WTC11 (cell line): ENCODE measurements around the gene VAMP2. TPM values are rescaled to one million over a fixed set of nuclear protein-coding genes. Genes with fewer than 3 reads are reported as not detected.

ENCODE experiments used
- ATAC-seq: fragments of 200-7000 bp; cut with Tn5 transposase; 2 replicates; pipeline ENCODE4 v1.10.0; 2021; ENCODE audit warnings: mild to moderate bottlenecking, moderate library complexity
- CTCF ChIA-PET: fragments of 300-600 bp; sonication (Branson Sonifier 250); formaldehyde crosslinking; loops from one replicate; lab custom pipeline; 2021; ENCODE audit warnings: antibody characterized with exemption; lab: Charles Lee
- POLR2A ChIA-PET: fragments of 350-600 bp; sonication (Branson Sonifier 250); formaldehyde crosslinking; loops from one replicate; lab custom pipeline; 2021; ENCODE audit warnings: antibody characterized with exemption; lab: Charles Lee
- DNase-seq: peaks from one replicate; pipeline ENCODE4 v3.0.0; 2021; ENCODE audit warnings: low spot score
- H3K27ac Mint-ChIP-seq: 2 replicates; pipeline ENCODE4 v1.8.0; 2021; ENCODE audit warnings: mixed read lengths
- H3K27me3 Mint-ChIP-seq: 2 replicates; pipeline ENCODE4 v1.8.0; 2021; ENCODE audit warnings: low read depth, mild to moderate bottlenecking, moderate library complexity, mixed read lengths
- H3K36me3 Mint-ChIP-seq: 2 replicates; pipeline ENCODE4 v1.8.0; 2021; ENCODE audit warnings: mixed read lengths
- H3K4me1 Mint-ChIP-seq: 2 replicates; pipeline ENCODE4 v1.8.0; 2022; ENCODE audit warnings: mixed read lengths
- H3K4me3 Mint-ChIP-seq: 2 replicates; pipeline ENCODE4 v1.8.0; 2021; ENCODE audit warnings: mild to moderate bottlenecking, moderate library complexity, mixed read lengths
- H3K9me3 Mint-ChIP-seq: 2 replicates; pipeline ENCODE4 v1.8.0; 2021; ENCODE audit warnings: mixed read lengths
- FOXP1 ChIP-seq: sonication (generic); formaldehyde crosslinking; IDR thresholded peaks from 2 replicates; pipeline ENCODE4 v1.8.0; 2022; ENCODE audit warnings: missing genetic modification reagents, mild to moderate bottlenecking, moderate library complexity, borderline replicate concordance
- JUN ChIP-seq: sonication (generic); formaldehyde crosslinking; IDR thresholded peaks from 2 replicates; pipeline ENCODE4 v1.8.0; 2023; ENCODE audit warnings: mild to moderate bottlenecking, missing genetic modification reagents
- NFYB ChIP-seq: sonication (generic); formaldehyde crosslinking; conservative IDR thresholded peaks from 2 replicates; pipeline ENCODE4 v1.8.0; 2022; ENCODE audit warnings: low read depth, missing genetic modification reagents
- RORB ChIP-seq: fragments of 250-450 bp; sonication (Bioruptor Pico); IDR thresholded peaks from 2 replicates; pipeline ENCODE4 v1.9.0; 2021; ENCODE audit warnings: mild to moderate bottlenecking
- SMAD3 ChIP-seq: sonication (generic); formaldehyde crosslinking; IDR thresholded peaks from 2 replicates; pipeline ENCODE4 v1.8.0; 2022; ENCODE audit warnings: missing genetic modification reagents, mild to moderate bottlenecking, borderline replicate concordance
- TCF7 ChIP-seq: sonication (generic); formaldehyde crosslinking; IDR thresholded peaks from 2 replicates; pipeline ENCODE4 v1.8.0; 2022; ENCODE audit warnings: mild to moderate bottlenecking, low read depth, missing genetic modification reagents, moderate library complexity
- ZNF671 ChIP-seq: fragments of 250-450 bp; sonication (Bioruptor Pico); IDR thresholded peaks from 2 replicates; pipeline ENCODE4 v1.8.0; 2021; ENCODE audit warnings: mild to moderate bottlenecking
- total RNA-seq: library from RNA; stranded (reverse); gene quantifications from 3 replicates; pipeline ENCODE4 v1.2.3, GENCODE V29; 2021
- TF ChIP-seq, protein P1 (sequence below): fragments of 250-450 bp; sonication (Bioruptor Pico); conservative IDR thresholded peaks from 2 replicates; pipeline ENCODE4 v1.9.0; 2021; ENCODE audit warnings: mild to moderate bottlenecking
- TF ChIP-seq, protein P2 (sequence below): sonication (generic); formaldehyde crosslinking; IDR thresholded peaks from 2 replicates; pipeline ENCODE4 v1.8.0; 2023; ENCODE audit warnings: mild to moderate bottlenecking, missing genetic modification reagents
- TF ChIP-seq, protein P3 (sequence below): sonication (generic); formaldehyde crosslinking; IDR thresholded peaks from 2 replicates; pipeline ENCODE4 v1.8.1; 2023; ENCODE audit warnings: mild to moderate bottlenecking, missing genetic modification reagents, moderate library complexity
- TF ChIP-seq, protein P4 (sequence below): sonication (generic); formaldehyde crosslinking; IDR thresholded peaks from 2 replicates; pipeline ENCODE4 v1.8.1; 2023; ENCODE audit warnings: mild to moderate bottlenecking, missing genetic modification reagents
- TF ChIP-seq, protein P5 (sequence below): sonication (generic); formaldehyde crosslinking; IDR thresholded peaks from 2 replicates; pipeline ENCODE4 v1.8.1; 2023; ENCODE audit warnings: mild to moderate bottlenecking, missing genetic modification reagents, borderline replicate concordance

VAMP2 gene
- total RNA-seq, 1 experiment from 2014 or later: 27.4 TPM

DNA sequence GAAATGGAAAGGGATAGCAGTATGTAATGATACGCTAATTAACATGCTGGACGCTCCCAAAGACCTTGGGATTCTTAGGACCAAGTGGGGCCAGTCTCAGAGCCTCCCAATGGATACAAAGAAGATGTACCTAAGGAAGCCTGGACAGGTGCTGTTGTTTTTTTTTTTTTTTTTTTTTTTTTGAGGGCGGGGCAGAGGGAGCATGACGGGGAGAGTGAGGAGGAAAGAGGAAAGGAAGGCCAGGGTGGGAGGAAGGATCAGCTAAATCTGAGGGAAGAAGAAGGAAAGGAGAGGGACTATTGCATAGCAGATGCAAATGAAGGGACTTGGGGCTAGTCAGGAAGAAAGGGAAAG is 2.5 kb downstream of the VAMP2 start:
- Mint-ChIP-seq H3K27me3 (peaks cover 3% of the 10 kb centered on the region; the same call in 1 of the 2 replicates), H3K4me3 (no peak overlapping the region), H3K36me3 (peaks cover 8% of the 10 kb centered on the region), H3K27ac (peak overlapping the region; percentile 94), H3K9me3 (no peaks in the 10 kb centered on the region), H3K4me1 (peaks cover 42% of the 10 kb centered on the region)
- ChIA-PET CTCF (interaction anchor here (0.6 to 1.4 kb wide), 3 partner anchors 10 to 81 kb away, joined by 3 to 5 read pairs (median 3); no protein-coding TSS in a partner anchor), POLR2A (interaction anchor here (0.7 kb wide), 1 partner anchor 100 kb away, joined by 6 read pairs; no protein-coding TSS in a partner anchor)
- DNase-seq: no peak
- ATAC-seq: no peak
- TF ChIP-seq, protein P1, sequence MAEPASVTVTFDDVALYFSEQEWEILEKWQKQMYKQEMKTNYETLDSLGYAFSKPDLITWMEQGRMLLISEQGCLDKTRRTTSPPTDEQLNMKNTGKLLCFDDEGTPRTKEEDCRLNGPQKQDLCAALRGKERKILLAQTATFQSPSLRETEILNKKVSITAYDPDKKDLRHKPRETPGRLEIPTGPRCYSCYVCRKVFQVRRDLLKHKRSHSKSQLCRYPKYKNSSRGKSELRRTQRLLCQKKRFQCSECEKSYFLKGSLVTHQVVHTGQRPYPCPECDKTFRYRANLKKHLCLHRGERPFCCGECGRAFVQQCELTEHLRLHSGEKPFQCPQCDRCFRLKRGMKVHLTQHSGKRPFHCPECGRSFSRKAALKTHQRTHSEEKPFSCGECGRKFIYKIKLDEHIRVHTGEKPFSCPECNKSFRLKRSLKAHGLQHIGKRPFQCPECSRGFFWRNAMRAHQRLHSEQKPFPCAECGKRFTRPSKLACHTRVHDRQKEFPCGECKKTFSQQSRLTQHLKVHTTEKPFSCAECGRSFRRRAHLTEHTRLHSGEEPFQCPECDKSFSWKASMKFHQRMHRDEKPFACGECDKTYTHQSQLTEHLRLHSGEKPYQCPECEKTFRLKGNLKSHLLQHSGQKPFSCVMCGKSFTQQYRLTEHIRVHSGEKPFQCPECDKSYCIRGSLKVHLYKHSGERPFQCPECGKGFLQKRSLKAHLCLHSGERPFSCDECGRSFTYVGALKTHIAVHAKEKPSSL (CRISPR knock-in tag): no peak
- TF ChIP-seq NFYB (CRISPR knock-in tag) (no peak), TCF7 (CRISPR knock-in tag) (no peak), FOXP1 (no peak)
- TF ChIP-seq, protein P2, sequence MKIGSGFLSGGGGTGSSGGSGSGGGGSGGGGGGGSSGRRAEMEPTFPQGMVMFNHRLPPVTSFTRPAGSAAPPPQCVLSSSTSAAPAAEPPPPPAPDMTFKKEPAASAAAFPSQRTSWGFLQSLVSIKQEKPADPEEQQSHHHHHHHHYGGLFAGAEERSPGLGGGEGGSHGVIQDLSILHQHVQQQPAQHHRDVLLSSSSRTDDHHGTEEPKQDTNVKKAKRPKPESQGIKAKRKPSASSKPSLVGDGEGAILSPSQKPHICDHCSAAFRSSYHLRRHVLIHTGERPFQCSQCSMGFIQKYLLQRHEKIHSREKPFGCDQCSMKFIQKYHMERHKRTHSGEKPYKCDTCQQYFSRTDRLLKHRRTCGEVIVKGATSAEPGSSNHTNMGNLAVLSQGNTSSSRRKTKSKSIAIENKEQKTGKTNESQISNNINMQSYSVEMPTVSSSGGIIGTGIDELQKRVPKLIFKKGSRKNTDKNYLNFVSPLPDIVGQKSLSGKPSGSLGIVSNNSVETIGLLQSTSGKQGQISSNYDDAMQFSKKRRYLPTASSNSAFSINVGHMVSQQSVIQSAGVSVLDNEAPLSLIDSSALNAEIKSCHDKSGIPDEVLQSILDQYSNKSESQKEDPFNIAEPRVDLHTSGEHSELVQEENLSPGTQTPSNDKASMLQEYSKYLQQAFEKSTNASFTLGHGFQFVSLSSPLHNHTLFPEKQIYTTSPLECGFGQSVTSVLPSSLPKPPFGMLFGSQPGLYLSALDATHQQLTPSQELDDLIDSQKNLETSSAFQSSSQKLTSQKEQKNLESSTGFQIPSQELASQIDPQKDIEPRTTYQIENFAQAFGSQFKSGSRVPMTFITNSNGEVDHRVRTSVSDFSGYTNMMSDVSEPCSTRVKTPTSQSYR: no peak
- TF ChIP-seq, all 79 proteins: peak for 0

DNA sequence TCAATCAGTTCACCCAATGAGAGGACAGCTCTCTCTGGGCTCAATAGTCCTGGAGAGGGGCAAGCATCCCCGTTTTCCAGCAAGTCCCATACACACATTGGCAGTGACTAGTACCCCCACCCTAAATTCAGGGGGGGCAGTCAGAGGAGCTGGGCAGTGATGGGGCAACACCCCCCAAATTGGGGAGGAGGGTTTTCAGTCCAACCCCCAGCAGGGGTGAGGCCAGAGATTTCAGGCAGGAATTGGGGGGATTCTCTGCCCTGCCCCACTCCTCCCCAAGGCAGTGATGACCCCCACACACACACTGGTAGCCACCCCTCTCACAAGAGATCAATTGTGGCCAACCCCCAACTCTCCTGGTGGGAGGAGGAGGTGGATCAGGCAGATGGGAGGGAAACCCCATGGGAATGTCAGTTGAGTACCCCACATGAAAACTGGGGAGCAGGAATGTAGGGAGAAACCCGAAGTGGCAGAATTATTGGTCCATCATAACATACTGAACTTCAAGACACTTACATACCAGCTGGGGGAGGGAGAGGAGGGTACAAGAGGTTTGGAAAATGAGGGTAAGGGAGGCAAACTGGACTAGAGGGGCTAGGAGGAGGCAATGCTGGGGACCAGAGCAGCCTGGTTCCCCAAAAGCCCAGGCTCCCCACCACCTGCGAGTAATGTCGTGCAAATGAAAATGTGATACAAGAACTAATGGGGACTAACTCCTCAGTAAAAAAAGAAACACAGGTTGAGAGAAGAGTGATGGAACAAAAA is 3.1 kb downstream of the VAMP2 start:
- DNase-seq: no peak
- TF ChIP-seq ZNF671 (CRISPR knock-in tag) (no peak), JUN (CRISPR knock-in tag) (no peak), RORB (no peak), FOXP1 (no peak), SMAD3 (CRISPR knock-in tag) (no peak)
- TF ChIP-seq, protein P3, sequence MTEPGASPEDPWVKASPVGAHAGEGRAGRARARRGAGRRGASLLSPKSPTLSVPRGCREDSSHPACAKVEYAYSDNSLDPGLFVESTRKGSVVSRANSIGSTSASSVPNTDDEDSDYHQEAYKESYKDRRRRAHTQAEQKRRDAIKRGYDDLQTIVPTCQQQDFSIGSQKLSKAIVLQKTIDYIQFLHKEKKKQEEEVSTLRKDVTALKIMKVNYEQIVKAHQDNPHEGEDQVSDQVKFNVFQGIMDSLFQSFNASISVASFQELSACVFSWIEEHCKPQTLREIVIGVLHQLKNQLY: no peak
- TF ChIP-seq, protein P4, sequence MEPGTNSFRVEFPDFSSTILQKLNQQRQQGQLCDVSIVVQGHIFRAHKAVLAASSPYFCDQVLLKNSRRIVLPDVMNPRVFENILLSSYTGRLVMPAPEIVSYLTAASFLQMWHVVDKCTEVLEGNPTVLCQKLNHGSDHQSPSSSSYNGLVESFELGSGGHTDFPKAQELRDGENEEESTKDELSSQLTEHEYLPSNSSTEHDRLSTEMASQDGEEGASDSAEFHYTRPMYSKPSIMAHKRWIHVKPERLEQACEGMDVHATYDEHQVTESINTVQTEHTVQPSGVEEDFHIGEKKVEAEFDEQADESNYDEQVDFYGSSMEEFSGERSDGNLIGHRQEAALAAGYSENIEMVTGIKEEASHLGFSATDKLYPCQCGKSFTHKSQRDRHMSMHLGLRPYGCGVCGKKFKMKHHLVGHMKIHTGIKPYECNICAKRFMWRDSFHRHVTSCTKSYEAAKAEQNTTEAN (CRISPR knock-in tag): no peak
- TF ChIP-seq, protein P5, sequence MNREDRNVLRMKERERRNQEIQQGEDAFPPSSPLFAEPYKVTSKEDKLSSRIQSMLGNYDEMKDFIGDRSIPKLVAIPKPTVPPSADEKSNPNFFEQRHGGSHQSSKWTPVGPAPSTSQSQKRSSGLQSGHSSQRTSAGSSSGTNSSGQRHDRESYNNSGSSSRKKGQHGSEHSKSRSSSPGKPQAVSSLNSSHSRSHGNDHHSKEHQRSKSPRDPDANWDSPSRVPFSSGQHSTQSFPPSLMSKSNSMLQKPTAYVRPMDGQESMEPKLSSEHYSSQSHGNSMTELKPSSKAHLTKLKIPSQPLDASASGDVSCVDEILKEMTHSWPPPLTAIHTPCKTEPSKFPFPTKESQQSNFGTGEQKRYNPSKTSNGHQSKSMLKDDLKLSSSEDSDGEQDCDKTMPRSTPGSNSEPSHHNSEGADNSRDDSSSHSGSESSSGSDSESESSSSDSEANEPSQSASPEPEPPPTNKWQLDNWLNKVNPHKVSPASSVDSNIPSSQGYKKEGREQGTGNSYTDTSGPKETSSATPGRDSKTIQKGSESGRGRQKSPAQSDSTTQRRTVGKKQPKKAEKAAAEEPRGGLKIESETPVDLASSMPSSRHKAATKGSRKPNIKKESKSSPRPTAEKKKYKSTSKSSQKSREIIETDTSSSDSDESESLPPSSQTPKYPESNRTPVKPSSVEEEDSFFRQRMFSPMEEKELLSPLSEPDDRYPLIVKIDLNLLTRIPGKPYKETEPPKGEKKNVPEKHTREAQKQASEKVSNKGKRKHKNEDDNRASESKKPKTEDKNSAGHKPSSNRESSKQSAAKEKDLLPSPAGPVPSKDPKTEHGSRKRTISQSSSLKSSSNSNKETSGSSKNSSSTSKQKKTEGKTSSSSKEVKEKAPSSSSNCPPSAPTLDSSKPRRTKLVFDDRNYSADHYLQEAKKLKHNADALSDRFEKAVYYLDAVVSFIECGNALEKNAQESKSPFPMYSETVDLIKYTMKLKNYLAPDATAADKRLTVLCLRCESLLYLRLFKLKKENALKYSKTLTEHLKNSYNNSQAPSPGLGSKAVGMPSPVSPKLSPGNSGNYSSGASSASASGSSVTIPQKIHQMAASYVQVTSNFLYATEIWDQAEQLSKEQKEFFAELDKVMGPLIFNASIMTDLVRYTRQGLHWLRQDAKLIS: no peak
- TF ChIP-seq, protein P1 (CRISPR knock-in tag): no peak
- Mint-ChIP-seq H3K4me1 (peaks cover 36% of the 10 kb centered on the region), H3K27ac (peak overlapping the region; percentile 86), H3K36me3 (peaks cover 8% of the 10 kb centered on the region), H3K4me3 (no peak overlapping the region), H3K27me3 (peaks cover 3% of the 10 kb centered on the region; the same call in 1 of the 2 replicates), H3K9me3 (no peaks in the 10 kb centered on the region)
- ChIA-PET CTCF (interaction anchor here (1.2 to 2.2 kb wide), 5 partner anchors 21 to 86 kb away, joined by 3 to 13 read pairs (median 7); partner anchors contain the start of genes ALOXE3 and HES7), POLR2A (no interaction called here)
- ATAC-seq: no peak
